Activated CD4-positive, alpha-beta T cell treated with anti-CD3 and anti-CD28 coated beads, Interleukin-2, amount 10 ng/mL, durations not matched to agents 24 days and 14 days (primary cell): ENCODE results near the gene KREMEN2. TPM values are rescaled to one million over a fixed set of nuclear protein-coding genes. Genes with fewer than 3 reads are reported as not detected.

Source experiments
- DNase-seq: peaks from one replicate; pipeline ENCODE4 v3.0.0; 2022
- H3K27ac Mint-ChIP-seq: one replicate; pipeline ENCODE4 v1.8.0; 2022; ENCODE audit warnings: mild to moderate bottlenecking, mixed read lengths
- H3K27me3 Mint-ChIP-seq: one replicate; pipeline ENCODE4 v1.8.0; 2022; ENCODE audit warnings: mixed read lengths
- H3K36me3 Mint-ChIP-seq: one replicate; pipeline ENCODE4 v1.8.0; 2022; ENCODE audit warnings: low read depth, mild to moderate bottlenecking, mixed read lengths
- H3K4me1 Mint-ChIP-seq: one replicate; pipeline ENCODE4 v1.8.0; 2021; ENCODE audit warnings: mixed read lengths
- H3K4me3 Mint-ChIP-seq: one replicate; pipeline ENCODE4 v1.8.0; 2022; ENCODE audit warnings: mild to moderate bottlenecking, moderate library complexity, mixed read lengths
- H3K9me3 Mint-ChIP-seq: one replicate; pipeline ENCODE4 v1.8.0; 2021; ENCODE audit warnings: mixed read lengths
- intact Hi-C: fragments of 100-400 bp; cut with micrococcal nuclease; formaldehyde crosslinking; loops from one replicate; pipeline ENCODE4 v1.15.1; 2023
- total RNA-seq: library from RNA; stranded (reverse); gene quantifications from 2 replicates; pipeline ENCODE4 v1.2.3, GENCODE V29; 2022

KREMEN2 gene
- total RNA-seq, 1 donor from 2014 or later, result 0.28 TPM

DNA sequence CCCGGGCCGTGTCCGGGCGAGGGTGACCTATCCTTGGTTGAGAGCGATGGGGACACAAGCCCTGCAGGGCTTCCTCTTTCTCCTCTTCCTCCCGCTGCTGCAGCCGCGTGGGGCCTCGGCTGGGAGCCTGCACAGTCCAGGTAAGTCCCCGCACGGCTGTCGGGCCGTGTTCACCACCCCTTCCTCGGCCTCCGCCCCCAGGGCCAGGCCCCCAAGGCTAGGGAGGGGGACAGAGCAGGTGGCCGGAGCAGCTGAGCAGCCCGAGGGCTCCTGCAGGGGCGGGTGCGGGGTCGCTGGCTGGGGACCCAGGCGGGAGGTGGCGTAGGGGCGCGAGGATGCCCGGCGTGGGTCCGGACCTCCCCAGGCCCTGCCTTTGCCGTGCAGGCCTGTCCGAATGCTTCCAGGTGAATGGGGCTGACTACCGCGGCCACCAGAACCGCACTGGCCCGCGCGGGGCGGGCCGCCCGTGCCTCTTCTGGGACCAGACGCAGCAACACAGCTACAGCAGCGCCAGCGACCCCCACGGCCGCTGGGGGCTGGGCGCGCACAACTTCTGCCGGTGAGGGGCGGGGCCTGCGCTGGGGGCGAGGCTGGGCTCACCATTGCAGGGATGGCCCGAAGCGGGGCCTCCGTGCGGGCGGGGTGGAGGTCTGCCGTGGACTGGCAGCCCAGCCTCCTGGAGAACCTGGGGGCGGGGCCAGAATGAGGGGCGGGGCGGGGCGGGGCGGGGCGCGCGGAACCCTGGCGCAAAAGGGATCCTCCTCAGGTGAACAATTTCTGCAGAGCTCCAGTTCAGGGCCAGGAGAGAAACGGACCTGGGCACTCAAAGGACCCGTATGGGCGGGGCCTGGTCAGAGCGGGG is 631 bp downstream of the KREMEN2 start:
- Mint-ChIP-seq H3K4me1 (peaks cover 17% of the 10 kb centered on the region), H3K27me3 (peaks cover 31% of the 10 kb centered on the region), H3K4me3 (peak overlapping the region; percentile 83), H3K9me3 (no peaks in the 10 kb centered on the region), H3K36me3 (peaks cover 3% of the 10 kb centered on the region), H3K27ac (no peak overlapping the region)
- intact Hi-C loops, result loop anchor here (5.0 kb wide), 2 partner anchors 52 to 82 kb away; partner anchors contain the start of genes FLYWCH1 and FLYWCH2
- DNase-seq, result peak; percentile 92

GRCh38 chr16:2966043-2966807 is 2.1 kb downstream of the KREMEN2 start:
- peak; percentile 59 for DNase-seq
- Mint-ChIP-seq H3K4me1 (peaks cover 27% of the 10 kb centered on the region), H3K4me3 (no peak overlapping the region), H3K27me3 (peaks cover 28% of the 10 kb centered on the region), H3K9me3 (no peaks in the 10 kb centered on the region), H3K27ac (no peak overlapping the region), H3K36me3 (peaks cover 9% of the 10 kb centered on the region)
- intact Hi-C loops, result no loop called here

GRCh38 chr16:2966808-2967191 is 2.7 kb downstream of the KREMEN2 start:
- Mint-ChIP-seq H3K27me3 (peaks cover 26% of the 10 kb centered on the region), H3K4me1 (peaks cover 24% of the 10 kb centered on the region), H3K36me3 (peaks cover 10% of the 10 kb centered on the region), H3K9me3 (no peaks in the 10 kb centered on the region), H3K27ac (no peak overlapping the region), H3K4me3 (no peak overlapping the region)
- peak; percentile 77 for DNase-seq
- intact Hi-C loops, result no loop called here

- Mint-ChIP-seq H3K27me3 (peaks cover 23% of the 10 kb centered on the region), H3K4me1 (peaks cover 25% of the 10 kb centered on the region), H3K36me3 (peaks cover 14% of the 10 kb centered on the region), H3K9me3 (no peaks in the 10 kb centered on the region), H3K27ac (no peak overlapping the region), H3K4me3 (no peak overlapping the region)
- intact Hi-C loops, result no loop called here
- peak; percentile 61 for DNase-seq
Measured at GRCh38 chr16:2967211-2967631, 3.1 kb downstream of the KREMEN2 start.

DNA sequence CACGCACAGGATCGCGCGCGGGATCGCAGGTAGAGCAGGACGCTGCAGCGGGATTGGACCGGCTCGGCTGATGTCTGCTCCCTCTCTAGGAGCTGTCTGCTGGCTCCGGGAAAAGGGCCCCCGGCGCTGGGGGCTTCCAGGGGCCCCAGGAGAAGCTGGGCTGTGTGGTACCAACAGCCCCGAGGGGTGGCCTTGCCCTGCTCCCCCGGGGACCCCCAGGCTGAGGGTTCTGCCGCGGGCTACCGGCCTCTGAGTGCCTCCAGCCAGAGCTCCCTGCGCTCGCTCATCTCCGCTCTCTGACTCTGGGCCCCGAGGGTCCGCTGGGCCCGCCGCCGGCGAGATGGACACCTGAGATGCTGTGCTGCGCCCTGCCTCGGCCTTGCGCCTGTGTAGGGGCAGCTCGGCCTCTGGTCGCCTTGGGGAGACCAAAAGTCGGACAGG is 3.7 kb downstream of the KREMEN2 start:
- Mint-ChIP-seq H3K36me3 (peaks cover 17% of the 10 kb centered on the region), H3K27me3 (peaks cover 23% of the 10 kb centered on the region), H3K9me3 (no peaks in the 10 kb centered on the region), H3K27ac (peak overlapping the region; percentile 25), H3K4me1 (peaks cover 26% of the 10 kb centered on the region), H3K4me3 (peak overlapping the region; percentile 68)
- intact Hi-C loops, result no loop called here
- no peak for DNase-seq

DNA sequence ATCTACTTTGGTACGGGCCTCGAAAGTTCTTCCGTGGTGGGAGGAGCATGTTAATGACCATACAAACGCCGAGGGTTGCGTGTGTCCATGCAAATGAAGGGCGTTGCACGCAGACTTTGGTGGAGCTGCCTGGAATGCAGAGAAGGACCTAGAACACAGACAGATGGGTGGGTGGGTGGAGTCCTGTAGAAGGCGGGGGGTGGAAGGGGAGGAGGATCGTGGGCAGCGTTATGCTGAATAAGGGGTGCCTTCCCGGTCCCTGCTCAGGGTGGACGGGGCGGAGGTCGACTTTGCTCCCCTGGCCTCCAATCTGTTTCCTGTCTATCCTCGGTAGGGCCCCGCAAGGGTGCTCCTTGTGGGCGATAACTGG is 4.3 kb downstream of the KREMEN2 start:
- DNase-seq, result no peak
- Mint-ChIP-seq H3K27me3 (peaks cover 21% of the 10 kb centered on the region), H3K27ac (peak overlapping the region; percentile 47), H3K4me3 (peak overlapping the region; percentile 68), H3K36me3 (peaks cover 17% of the 10 kb centered on the region), H3K4me1 (peaks cover 26% of the 10 kb centered on the region), H3K9me3 (no peaks in the 10 kb centered on the region)
- intact Hi-C loops, result no loop called here

DNA sequence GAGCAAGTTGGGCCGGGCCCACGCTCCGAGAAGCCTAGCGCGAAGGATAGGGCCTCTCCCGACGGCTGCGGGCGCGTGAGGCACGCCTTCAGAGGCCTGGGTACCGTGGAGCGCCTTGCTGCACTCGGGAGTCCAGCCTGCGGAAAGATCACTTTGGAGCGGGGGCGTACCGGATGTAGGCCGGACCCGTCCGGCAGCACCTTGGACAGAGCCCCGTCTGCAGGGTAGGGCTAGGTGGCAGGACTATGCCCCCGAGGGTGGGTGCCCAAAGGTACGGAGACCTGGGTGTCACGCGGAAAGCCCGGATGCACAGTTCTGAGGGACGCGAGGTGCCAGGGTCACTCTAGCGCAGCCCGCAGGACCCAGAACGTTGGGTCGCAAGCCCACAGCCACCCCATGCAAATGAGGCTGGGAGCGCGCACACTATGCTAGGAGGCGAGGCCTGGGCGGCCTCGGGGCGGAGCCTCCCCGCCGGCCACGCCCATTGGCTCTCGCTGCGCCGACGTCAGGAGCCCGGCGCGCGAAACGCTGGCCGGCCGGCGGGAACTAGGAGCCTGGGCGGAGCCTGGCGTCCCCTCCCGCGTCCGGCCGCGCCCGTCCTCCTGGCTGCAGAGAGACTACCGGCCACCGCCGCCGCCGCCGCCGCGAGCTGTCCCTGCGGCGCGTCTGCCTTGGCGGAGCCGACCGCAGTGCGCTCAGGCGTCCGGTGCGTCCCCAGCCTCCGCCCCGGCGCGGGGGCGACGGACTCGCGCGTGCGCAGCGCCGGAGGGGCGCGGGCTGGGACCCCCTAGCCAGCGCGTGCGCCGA is 4.9 kb downstream of the KREMEN2 start, which contains the start of gene PAQR4:
Gene PAQR4 (plus strand): TSS at position 611 of the 807 bp plus-strand sequence. CDS start 327 bp downstream, outside the sequence.
- Mint-ChIP-seq H3K27me3 (peaks cover 18% of the 10 kb centered on the region), H3K4me3 (peak within 1 kb of the TSS; percentile 84)

DNA sequence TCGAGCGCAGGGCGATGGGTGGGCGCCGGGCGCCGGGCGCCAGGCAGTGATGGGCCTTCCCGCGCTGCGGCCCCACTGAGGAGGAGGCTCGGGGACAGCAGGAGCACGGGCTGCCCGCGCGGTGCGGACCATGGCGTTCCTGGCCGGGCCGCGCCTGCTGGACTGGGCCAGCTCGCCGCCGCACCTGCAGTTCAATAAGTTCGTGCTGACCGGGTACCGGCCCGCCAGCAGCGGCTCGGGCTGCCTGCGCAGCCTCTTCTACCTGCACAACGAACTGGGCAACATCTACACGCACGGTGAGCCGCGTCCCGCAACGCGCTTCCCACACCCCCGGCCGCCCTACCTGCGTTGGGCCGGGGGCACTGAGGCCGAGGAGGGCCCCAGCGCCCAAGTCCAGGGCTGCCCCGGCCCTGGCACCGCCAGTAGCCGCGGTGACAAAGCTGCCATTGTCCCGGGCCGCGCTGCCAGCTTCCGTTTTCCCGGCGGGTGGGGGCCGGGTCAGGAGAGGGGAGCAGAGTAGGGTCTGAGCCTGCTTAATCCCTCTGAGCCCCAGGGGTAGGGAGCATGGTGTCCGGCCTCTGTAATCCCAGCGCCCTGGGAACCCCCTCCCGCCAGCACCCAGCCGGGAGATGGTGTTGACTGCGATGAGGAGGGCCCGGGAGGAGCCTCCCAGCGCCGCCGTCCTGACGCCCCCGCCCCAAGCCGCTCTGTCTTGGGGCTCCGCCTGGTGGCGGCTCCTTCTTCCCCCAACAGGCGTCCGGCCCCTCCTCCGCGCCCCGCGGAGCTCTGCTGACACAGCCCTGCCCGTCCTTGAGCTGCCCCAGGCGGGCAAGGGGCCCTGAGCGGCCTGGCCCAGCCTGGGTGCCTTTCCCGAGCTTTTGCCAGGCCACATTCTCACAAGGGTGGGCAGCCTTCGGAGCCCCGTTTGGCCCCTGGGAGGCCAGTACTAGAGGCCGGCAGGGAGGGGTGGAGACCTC is 5.8 kb downstream of the KREMEN2 start:
- Mint-ChIP-seq H3K4me1 (peaks cover 21% of the 10 kb centered on the region), H3K27ac (peak overlapping the region; percentile 76)
- intact Hi-C loops, result loop anchor here (1.0 to 2.0 kb wide), 2 partner anchors 10 to 51 kb away; partner anchors contain the start of genes PKMYT1 and TNFRSF12A

More for the DNA sequence above, 4.9 kb downstream of the KREMEN2 start, which contains the start of gene PAQR4:
- Mint-ChIP-seq H3K4me1 (peaks cover 23% of the 10 kb centered on the region), H3K36me3 (peaks cover 17% of the 10 kb centered on the region), H3K9me3 (no peaks in the 10 kb centered on the region), H3K27ac (peak within 1 kb of the TSS; percentile 76)
- DNase-seq, result peak; percentile 97
- intact Hi-C loops, result no loop called here

DNA sequence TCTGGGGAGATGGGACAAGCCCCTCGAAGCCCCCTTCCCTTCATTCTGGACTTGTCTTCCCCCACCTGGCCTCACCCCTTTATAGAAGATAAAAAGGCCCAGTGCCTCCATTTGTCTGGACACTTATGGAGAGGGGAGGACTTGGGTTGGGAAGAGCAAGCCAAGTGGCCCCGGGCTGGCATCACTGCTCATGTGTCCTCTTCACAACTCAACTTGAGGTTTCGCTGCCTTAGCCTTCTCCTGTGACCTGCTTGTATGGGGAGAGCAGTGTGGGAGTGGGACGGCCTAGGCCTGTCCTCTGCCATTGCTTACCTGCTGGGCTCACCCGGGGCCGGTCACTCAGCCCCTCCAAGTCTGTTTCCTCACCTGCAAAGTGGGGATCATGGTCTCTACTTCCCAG is 6.5 kb downstream of the KREMEN2 start:
- peak overlapping the region; percentile 45 for H3K27ac Mint-ChIP-seq
- H3K27me3 Mint-ChIP-seq, result peaks cover 10% of the 10 kb centered on the region
- intact Hi-C loops, result loop anchor here (1.0 to 2.0 kb wide), 2 partner anchors 10 to 50 kb away; partner anchors contain the start of genes PKMYT1 and TNFRSF12A
- no peak for DNase-seq
- H3K4me1 Mint-ChIP-seq, result peaks cover 21% of the 10 kb centered on the region
- H3K36me3 Mint-ChIP-seq, result peaks cover 19% of the 10 kb centered on the region
- peak overlapping the region; percentile 84 for H3K4me3 Mint-ChIP-seq
- H3K9me3 Mint-ChIP-seq, result no peaks in the 10 kb centered on the region

More for the DNA sequence above, 5.8 kb downstream of the KREMEN2 start:
- DNase-seq, result peak; percentile 95
- Mint-ChIP-seq H3K36me3 (peaks cover 19% of the 10 kb centered on the region), H3K27me3 (peaks cover 14% of the 10 kb centered on the region), H3K4me3 (peak overlapping the region; percentile 84), H3K9me3 (no peaks in the 10 kb centered on the region)

DNA sequence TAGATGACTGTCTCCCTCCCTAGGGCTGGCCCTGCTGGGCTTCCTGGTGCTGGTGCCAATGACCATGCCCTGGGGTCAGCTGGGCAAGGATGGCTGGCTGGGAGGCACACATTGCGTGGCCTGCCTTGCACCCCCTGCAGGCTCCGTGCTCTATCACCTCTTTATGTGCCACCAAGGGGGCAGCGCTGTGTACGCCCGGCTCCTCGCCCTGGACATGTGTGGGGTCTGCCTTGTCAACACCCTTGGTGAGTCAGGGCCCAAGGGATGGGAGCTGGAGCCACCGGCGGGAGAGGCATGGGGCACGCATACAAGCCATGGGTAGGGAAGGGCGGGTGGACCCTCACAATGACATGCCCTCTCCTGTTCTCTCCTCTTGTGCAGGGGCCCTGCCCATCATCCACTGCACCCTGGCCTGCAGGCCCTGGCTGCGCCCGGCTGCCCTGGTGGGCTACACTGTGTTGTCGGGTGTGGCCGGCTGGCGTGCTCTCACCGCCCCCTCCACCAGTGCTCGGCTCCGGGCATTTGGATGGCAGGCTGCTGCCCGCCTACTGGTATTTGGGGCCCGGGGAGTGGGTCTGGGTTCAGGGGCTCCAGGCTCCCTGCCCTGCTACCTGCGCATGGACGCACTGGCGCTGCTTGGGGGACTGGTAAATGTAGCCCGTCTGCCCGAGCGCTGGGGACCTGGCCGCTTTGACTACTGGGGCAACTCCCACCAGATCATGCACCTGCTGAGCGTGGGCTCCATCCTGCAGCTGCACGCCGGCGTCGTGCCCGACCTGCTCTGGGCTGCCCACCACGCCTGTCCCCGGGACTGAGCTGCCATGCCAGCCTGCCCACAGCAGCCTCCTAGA is 7.3 kb downstream of the KREMEN2 start:
- intact Hi-C loops, result loop anchor here (2.0 kb wide), 1 partner anchor 49 kb away; the partner anchor contains the start of gene TNFRSF12A
- peaks cover 21% of the 10 kb centered on the region for H3K36me3 Mint-ChIP-seq
- H3K4me1 Mint-ChIP-seq, result peaks cover 21% of the 10 kb centered on the region
- H3K27ac Mint-ChIP-seq, result peak overlapping the region; percentile 45
- peaks cover 7% of the 10 kb centered on the region for H3K27me3 Mint-ChIP-seq
- no peaks in the 10 kb centered on the region for H3K9me3 Mint-ChIP-seq
- no peak for DNase-seq
- H3K4me3 Mint-ChIP-seq, result peak overlapping the region; percentile 84

GRCh38 chr16:2971985-2972784 is 8.1 kb downstream of the KREMEN2 start:
- Mint-ChIP-seq H3K4me3 (peak overlapping the region; percentile 24), H3K27ac (no peak overlapping the region), H3K36me3 (peaks cover 24% of the 10 kb centered on the region), H3K27me3 (peaks cover 7% of the 10 kb centered on the region), H3K4me1 (peaks cover 23% of the 10 kb centered on the region), H3K9me3 (no peaks in the 10 kb centered on the region)
- intact Hi-C loops, result loop anchor here (2.0 kb wide), 1 partner anchor 49 kb away; the partner anchor contains the start of gene TNFRSF12A
- DNase-seq, result no peak
